ENCODE results near the gene CLN5. TPM values are rescaled to one million over a fixed set of nuclear protein-coding genes. Genes with fewer than 3 reads are reported as not detected.

Gene CLN5
- total and polyA plus RNA-seq, 2 of the 13 experiments (the other 11 are each of a cell fraction or from before 2014, with no cell fraction given): 10.1 to 13.7 TPM

DNA sequence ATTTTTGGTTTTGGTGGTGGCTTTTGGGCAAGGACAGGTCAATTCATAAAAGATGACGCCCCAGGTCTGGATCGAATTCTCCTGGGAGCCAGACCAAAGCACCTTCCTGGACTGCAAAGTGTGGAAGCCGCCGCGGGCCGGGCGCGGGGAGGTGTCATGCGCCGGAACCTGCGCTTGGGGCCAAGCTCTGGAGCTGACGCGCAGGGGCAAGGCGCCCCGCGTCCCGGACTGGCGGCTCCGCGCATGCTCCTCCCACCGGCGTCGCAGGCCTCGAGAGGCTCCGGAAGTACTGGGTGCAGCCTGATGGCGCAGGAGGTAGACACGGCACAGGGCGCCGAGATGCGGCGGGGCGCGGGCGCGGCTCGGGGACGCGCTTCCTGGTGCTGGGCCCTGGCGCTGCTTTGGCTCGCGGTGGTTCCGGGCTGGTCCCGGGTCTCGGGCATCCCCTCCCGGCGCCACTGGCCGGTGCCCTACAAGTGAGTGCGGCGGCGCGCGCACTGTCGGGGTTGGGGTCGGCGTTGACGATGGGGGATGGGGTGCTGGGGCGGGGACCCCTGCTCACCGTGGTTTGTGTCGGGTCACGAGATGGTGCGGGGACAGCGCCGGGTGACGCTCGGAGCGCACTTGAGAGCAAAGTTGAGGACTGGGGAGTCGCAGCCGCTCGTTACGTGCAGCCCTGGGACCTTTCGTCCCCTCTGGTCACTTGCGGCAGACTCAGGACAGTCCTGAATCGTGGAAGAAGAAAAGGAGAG, at the start of gene CLN5 (continued):
- TF ChIP-seq, protein P1, sequence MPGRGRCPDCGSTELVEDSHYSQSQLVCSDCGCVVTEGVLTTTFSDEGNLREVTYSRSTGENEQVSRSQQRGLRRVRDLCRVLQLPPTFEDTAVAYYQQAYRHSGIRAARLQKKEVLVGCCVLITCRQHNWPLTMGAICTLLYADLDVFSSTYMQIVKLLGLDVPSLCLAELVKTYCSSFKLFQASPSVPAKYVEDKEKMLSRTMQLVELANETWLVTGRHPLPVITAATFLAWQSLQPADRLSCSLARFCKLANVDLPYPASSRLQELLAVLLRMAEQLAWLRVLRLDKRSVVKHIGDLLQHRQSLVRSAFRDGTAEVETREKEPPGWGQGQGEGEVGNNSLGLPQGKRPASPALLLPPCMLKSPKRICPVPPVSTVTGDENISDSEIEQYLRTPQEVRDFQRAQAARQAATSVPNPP (CRISPR knock-in tag; IDR thresholded peaks at IDR 0.05): no peak
- TF ChIP-seq ZFP37 (CRISPR knock-in tag; IDR thresholded peaks at IDR 0.05; ENCODE audit: borderline replicate concordance) (no peak; the same call in none of the 2 replicates), SRSF1 (optimal IDR thresholded peaks at IDR 0.05; ENCODE audit: low read depth, low read length) (no peak), ZNF3 (CRISPR knock-in tag; IDR thresholded peaks at IDR 0.05) (no peak), ZNF614 (CRISPR knock-in tag; IDR thresholded peaks at IDR 0.05; ENCODE audit: borderline replicate concordance) (peak; percentile 74; the same call in 1 of the 2 replicates), ZSCAN22 (CRISPR knock-in tag; IDR thresholded peaks at IDR 0.05) (peak; percentile 68; the same call in 1 of the 2 replicates), DMAP1 (CRISPR knock-in tag; IDR thresholded peaks at IDR 0.05) (peak; percentile 70), MYNN (CRISPR knock-in tag; IDR thresholded peaks at IDR 0.05; ENCODE audit: low read depth) (no peak), KDM2A (CRISPR knock-in tag; IDR thresholded peaks at IDR 0.05; ENCODE audit: borderline replicate concordance, low read depth) (peak; percentile 90), PITX1 (CRISPR knock-in tag; IDR thresholded peaks at IDR 0.05) (no peak)
- TF ChIP-seq, protein P2, sequence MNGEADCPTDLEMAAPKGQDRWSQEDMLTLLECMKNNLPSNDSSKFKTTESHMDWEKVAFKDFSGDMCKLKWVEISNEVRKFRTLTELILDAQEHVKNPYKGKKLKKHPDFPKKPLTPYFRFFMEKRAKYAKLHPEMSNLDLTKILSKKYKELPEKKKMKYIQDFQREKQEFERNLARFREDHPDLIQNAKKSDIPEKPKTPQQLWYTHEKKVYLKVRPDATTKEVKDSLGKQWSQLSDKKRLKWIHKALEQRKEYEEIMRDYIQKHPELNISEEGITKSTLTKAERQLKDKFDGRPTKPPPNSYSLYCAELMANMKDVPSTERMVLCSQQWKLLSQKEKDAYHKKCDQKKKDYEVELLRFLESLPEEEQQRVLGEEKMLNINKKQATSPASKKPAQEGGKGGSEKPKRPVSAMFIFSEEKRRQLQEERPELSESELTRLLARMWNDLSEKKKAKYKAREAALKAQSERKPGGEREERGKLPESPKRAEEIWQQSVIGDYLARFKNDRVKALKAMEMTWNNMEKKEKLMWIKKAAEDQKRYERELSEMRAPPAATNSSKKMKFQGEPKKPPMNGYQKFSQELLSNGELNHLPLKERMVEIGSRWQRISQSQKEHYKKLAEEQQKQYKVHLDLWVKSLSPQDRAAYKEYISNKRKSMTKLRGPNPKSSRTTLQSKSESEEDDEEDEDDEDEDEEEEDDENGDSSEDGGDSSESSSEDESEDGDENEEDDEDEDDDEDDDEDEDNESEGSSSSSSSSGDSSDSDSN (CRISPR knock-in tag; IDR thresholded peaks at IDR 0.05): peak; percentile 92
- TF ChIP-seq, protein P3, sequence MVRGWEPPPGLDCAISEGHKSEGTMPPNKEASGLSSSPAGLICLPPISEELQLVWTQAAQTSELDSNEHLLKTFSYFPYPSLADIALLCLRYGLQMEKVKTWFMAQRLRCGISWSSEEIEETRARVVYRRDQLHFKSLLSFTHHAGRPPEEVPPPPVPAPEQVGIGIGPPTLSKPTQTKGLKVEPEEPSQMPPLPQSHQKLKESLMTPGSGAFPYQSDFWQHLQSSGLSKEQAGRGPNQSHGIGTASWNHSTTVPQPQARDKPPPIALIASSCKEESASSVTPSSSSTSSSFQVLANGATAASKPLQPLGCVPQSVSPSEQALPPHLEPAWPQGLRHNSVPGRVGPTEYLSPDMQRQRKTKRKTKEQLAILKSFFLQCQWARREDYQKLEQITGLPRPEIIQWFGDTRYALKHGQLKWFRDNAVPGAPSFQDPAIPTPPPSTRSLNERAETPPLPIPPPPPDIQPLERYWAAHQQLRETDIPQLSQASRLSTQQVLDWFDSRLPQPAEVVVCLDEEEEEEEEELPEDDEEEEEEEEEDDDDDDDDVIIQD (CRISPR knock-in tag; IDR thresholded peaks at IDR 0.05; ENCODE audit: low read depth): peak; percentile 12; the same call in 1 of the 2 replicates
- TF ChIP-seq, protein P4, sequence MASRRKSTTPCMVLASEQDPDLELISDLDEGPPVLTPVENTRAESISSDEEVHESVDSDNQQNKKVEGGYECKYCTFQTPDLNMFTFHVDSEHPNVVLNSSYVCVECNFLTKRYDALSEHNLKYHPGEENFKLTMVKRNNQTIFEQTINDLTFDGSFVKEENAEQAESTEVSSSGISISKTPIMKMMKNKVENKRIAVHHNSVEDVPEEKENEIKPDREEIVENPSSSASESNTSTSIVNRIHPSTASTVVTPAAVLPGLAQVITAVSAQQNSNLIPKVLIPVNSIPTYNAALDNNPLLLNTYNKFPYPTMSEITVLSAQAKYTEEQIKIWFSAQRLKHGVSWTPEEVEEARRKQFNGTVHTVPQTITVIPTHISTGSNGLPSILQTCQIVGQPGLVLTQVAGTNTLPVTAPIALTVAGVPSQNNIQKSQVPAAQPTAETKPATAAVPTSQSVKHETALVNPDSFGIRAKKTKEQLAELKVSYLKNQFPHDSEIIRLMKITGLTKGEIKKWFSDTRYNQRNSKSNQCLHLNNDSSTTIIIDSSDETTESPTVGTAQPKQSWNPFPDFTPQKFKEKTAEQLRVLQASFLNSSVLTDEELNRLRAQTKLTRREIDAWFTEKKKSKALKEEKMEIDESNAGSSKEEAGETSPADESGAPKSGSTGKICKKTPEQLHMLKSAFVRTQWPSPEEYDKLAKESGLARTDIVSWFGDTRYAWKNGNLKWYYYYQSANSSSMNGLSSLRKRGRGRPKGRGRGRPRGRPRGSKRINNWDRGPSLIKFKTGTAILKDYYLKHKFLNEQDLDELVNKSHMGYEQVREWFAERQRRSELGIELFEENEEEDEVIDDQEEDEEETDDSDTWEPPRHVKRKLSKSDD (CRISPR knock-in tag; IDR thresholded peaks at IDR 0.05; ENCODE audit: low read depth): peak; percentile 30; the same call in 1 of the 2 replicates
- TF ChIP-seq, protein P5, sequence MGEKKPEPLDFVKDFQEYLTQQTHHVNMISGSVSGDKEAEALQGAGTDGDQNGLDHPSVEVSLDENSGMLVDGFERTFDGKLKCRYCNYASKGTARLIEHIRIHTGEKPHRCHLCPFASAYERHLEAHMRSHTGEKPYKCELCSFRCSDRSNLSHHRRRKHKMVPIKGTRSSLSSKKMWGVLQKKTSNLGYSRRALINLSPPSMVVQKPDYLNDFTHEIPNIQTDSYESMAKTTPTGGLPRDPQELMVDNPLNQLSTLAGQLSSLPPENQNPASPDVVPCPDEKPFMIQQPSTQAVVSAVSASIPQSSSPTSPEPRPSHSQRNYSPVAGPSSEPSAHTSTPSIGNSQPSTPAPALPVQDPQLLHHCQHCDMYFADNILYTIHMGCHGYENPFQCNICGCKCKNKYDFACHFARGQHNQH (CRISPR knock-in tag; IDR thresholded peaks at IDR 0.05): peak; percentile 89
- TF ChIP-seq, protein P6, sequence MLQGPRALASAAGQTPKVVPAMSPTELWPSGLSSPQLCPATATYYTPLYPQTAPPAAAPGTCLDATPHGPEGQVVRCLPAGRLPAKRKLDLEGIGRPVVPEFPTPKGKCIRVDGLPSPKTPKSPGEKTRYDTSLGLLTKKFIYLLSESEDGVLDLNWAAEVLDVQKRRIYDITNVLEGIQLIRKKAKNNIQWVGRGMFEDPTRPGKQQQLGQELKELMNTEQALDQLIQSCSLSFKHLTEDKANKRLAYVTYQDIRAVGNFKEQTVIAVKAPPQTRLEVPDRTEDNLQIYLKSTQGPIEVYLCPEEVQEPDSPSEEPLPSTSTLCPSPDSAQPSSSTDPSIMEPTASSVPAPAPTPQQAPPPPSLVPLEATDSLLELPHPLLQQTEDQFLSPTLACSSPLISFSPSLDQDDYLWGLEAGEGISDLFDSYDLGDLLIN (CRISPR knock-in tag; IDR thresholded peaks at IDR 0.05; ENCODE audit: borderline replicate concordance): peak; percentile 87; the same call in 1 of the 2 replicates
- TF ChIP-seq, protein P7, sequence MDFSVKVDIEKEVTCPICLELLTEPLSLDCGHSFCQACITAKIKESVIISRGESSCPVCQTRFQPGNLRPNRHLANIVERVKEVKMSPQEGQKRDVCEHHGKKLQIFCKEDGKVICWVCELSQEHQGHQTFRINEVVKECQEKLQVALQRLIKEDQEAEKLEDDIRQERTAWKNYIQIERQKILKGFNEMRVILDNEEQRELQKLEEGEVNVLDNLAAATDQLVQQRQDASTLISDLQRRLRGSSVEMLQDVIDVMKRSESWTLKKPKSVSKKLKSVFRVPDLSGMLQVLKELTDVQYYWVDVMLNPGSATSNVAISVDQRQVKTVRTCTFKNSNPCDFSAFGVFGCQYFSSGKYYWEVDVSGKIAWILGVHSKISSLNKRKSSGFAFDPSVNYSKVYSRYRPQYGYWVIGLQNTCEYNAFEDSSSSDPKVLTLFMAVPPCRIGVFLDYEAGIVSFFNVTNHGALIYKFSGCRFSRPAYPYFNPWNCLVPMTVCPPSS (IDR thresholded peaks at IDR 0.05): no peak

Measured in HepG2 (cell line).